Activated CD4-positive, alpha-beta T cell treated with anti-CD3 and anti-CD28 coated beads, Interleukin-2, amount 10 ng/mL, durations not matched to agents 7 days and 5 days (primary cell): ENCODE measurements around the gene NRL. TPM values are rescaled to one million over a fixed set of nuclear protein-coding genes. Genes with fewer than 3 reads are reported as not detected.

Experiments used
- CTCF ChIA-PET: fragments of 350-600 bp; sonication (Branson Sonifier 250); formaldehyde crosslinking; loops from one replicate; lab custom pipeline; 2021; ENCODE audit warnings: antibody characterized with exemption; lab: Charles Lee
- POLR2A ChIA-PET: fragments of 350-600 bp; sonication (Branson Sonifier 250); formaldehyde crosslinking; loops from one replicate; lab custom pipeline; 2021; ENCODE audit warnings: antibody characterized with exemption; lab: Charles Lee
- DNase-seq: peaks from one replicate; pipeline ENCODE4 v3.0.0-alpha.2; 2020
- H3K27ac Mint-ChIP-seq: one replicate; pipeline ENCODE4 v1.8.0; 2021; ENCODE audit warnings: mild to moderate bottlenecking, moderate library complexity, mixed read lengths
- H3K27me3 Mint-ChIP-seq: one replicate; pipeline ENCODE4 v1.8.0; 2021; ENCODE audit warnings: mixed read lengths
- H3K36me3 Mint-ChIP-seq: one replicate; pipeline ENCODE4 v1.8.0; 2021; ENCODE audit warnings: low read depth, mixed read lengths
- H3K4me1 Mint-ChIP-seq: one replicate; pipeline ENCODE4 v1.8.0; 2021; ENCODE audit warnings: mixed read lengths
- H3K4me3 Mint-ChIP-seq: one replicate; pipeline ENCODE4 v1.8.0; 2021; ENCODE audit warnings: mild to moderate bottlenecking, moderate library complexity, mixed read lengths
- H3K9me3 Mint-ChIP-seq: one replicate; pipeline ENCODE4 v1.8.0; 2021; ENCODE audit warnings: mixed read lengths
- total RNA-seq, 2 experiments: library from RNA; stranded (reverse); gene quantifications; one replicate each; pipeline ENCODE4 v1.2.3, GENCODE V29; 2021

Gene NRL
- total RNA-seq = 1 to 10 TPM; 3.1 to 3.3 TPM

DNA sequence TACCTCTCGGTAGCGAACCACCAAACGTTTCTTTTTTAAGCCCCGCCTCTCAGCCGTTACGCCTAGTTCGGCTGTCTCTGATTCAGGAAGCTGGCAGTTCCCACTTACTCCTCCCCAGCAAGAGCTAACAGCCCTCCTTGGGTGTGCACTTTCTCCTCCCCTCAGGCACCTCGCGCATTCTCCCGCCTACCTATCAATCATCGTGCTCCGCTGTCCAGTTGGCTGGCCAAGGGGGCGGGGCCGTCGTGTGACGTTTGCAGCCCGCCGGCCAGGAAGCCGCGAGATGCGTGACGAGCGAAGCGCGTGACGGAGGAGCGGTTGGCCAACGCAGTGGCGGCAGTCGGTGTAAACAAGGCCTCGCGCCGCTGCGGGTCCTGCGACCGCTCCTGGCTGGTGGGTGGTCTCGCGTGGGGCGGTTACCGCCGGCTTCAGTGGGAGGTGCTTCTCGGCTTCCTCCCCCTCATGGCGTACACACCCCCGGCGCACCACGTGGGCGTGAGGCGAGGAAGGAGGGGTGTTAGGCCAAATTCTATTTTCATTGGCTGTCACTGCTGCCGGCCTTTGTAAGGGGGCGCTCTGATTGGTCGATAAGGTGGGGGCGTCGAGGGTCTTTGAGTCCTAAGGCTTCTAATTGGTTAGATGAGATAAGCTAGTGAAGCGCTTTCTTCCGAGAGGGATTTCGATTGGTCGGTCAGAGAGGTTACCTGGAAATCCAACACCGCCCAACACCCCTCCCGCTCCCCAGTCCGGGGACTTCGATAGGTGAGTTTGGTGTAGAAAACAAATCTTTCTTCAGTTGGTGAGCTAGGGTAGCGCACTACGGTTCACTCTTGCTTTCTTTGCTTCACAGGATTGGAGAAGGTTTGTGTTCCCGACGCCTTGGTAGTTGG lies at the start of gene NRL, which contains the start of gene DCAF11:
Gene NRL (minus strand): TSS at position 418 of the 890 bp plus-strand sequence. CDS start 32,101 bp downstream, outside the sequence.
Gene DCAF11 (plus strand): TSS at position 246 of the 890 bp plus-strand sequence. CDS start 818 bp downstream, outside the sequence.
- H3K9me3 Mint-ChIP-seq = no peaks in the 10 kb centered on the region
- CTCF ChIA-PET = interaction anchor here (1.0 to 3.2 kb wide), 20 partner anchors 12 to 762 kb away, joined by 3 to 23 read pairs (median 6); partner anchors contain the start of genes DHRS4, EMC9, IPO4 and IRF9
- peak; percentile 99 for DNase-seq
- POLR2A ChIA-PET = interaction anchor here (0.5 to 2.3 kb wide), 12 partner anchors 8 to 315 kb away, joined by 3 to 11 read pairs (median 4); partner anchors contain the start of genes CHMP4A, IRF9, KHNYN and PCK2
- peak within 1 kb of the TSS; percentile 99 for H3K27ac Mint-ChIP-seq
- no peaks in the 10 kb centered on the region for H3K27me3 Mint-ChIP-seq
- peaks cover 51% of the 10 kb centered on the region for H3K4me1 Mint-ChIP-seq
- H3K36me3 Mint-ChIP-seq = peaks cover 47% of the 10 kb centered on the region
- peak within 1 kb of the TSS; percentile 100 for H3K4me3 Mint-ChIP-seq

- H3K4me1 Mint-ChIP-seq = peaks cover 65% of the 10 kb centered on the region
- POLR2A ChIA-PET = interaction anchor here (0.7 to 3.4 kb wide), 4 partner anchors 15 to 80 kb away, joined by 5 to 25 read pairs (median 9); partner anchors contain the start of genes DCAF11, NRL, PSME2 and RNF31
- peak overlapping the region; percentile 100 for H3K27ac Mint-ChIP-seq
- H3K27me3 Mint-ChIP-seq = no peaks in the 10 kb centered on the region
- H3K36me3 Mint-ChIP-seq = peaks cover 87% of the 10 kb centered on the region
- CTCF ChIA-PET = interaction anchor here (1.0 to 6.2 kb wide), 21 partner anchors 11 to 155 kb away, joined by 3 to 69 read pairs (median 12); partner anchors contain the start of genes CHMP4A, DCAF11, EMC9 and IPO4
- H3K9me3 Mint-ChIP-seq = no peaks in the 10 kb centered on the region
- H3K4me3 Mint-ChIP-seq = peak overlapping the region; percentile 93
- DNase-seq = no peak
Observed at GRCh38 chr14:24162093-24162492, 47.3 kb upstream of the NRL start.

DNA sequence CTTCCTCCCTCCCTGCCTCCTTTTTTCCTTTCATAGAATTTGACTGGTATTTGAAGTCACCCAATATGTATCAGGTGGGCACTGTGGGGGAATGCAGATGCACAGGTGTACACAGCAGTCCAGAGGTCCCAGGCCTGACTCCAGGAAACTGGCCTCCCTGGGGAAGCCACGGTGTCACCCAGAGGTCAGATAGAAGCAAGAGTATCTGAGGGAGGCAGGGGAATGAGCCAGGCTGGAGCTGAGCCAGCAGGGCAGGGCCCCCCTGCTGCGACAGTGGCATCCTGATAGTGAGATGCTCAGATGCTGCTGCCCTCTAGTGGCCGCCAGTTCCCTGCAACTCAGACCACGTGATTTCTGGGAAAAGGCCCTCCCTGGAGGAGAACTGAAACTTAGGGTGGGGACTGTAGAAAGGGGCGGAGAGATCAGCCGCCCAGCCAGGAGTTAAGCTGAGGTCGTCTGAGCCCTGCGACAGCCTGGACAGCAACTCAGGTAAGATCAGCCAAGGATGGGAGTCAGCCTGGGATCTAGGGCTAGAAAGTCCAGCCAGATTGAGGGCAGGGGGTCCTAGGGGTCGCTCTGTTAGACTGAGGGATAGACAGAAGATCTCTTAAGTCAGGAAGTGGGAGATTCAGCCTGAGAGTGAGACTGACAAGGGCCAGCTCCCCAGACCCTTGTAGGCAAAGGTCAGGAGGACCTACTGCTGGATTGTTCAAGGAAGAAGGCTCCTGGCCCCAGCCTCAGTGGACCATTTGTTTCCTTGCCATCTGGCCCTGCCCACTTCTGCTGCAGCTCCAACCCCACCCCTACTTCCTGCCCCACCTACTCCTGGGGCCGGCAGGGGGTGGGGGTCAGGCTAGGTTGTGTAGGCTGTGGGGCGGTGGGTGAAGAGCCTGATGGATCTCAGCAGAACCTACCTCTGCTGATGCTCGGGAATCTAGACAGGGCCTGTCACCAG lies 46.4 kb upstream of the NRL start, which contains the start of gene IRF9:
Gene IRF9 (plus strand): TSS at position 416 of the 955 bp plus-strand sequence. CDS start 880 bp downstream, outside the sequence.
- CTCF ChIA-PET = interaction anchor here (0.7 to 6.2 kb wide), 41 partner anchors 9 to 265 kb away, joined by 3 to 69 read pairs (median 6); partner anchors contain the start of genes CARMIL3, CHMP4A, CIDEB and DCAF11
- peak; percentile 98 for DNase-seq
- H3K27ac Mint-ChIP-seq = peak within 1 kb of the TSS; percentile 100
- H3K9me3 Mint-ChIP-seq = no peaks in the 10 kb centered on the region
- H3K27me3 Mint-ChIP-seq = no peaks in the 10 kb centered on the region
- POLR2A ChIA-PET = interaction anchor here (1.1 to 3.4 kb wide), 6 partner anchors 14 to 81 kb away, joined by 4 to 25 read pairs (median 6); partner anchors contain the start of genes DCAF11, EMC9, NRL and PSME1
- peak within 1 kb of the TSS; percentile 93 for H3K4me3 Mint-ChIP-seq
- peaks cover 58% of the 10 kb centered on the region for H3K4me1 Mint-ChIP-seq
- peaks cover 85% of the 10 kb centered on the region for H3K36me3 Mint-ChIP-seq

DNA sequence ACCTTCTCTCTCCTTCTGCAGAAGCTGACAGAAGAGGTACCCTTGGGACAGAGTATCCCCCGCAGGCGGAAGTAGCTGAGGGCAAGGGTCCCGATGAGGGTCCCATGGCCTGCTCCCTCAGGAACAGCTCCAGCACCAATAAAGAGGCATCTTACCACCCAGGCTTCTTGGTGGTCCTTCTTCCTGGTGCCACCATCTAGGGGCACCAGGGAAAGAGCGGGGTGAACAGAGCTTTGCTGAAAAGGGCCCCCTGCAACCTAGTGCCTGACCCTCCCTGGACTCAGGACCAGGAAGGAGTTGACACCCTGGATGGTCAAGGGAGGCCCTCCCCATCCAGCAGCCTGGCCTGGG lies 45.7 kb upstream of the NRL start:
- no peak for DNase-seq
- POLR2A ChIA-PET = interaction anchor here (1.3 to 3.4 kb wide), 5 partner anchors 13 to 82 kb away, joined by 5 to 25 read pairs (median 6); partner anchors contain the start of genes DCAF11, EMC9, NRL and PSME1
- H3K27me3 Mint-ChIP-seq = no peaks in the 10 kb centered on the region
- no peaks in the 10 kb centered on the region for H3K9me3 Mint-ChIP-seq
- CTCF ChIA-PET = interaction anchor here (0.9 to 6.2 kb wide), 36 partner anchors 9 to 265 kb away, joined by 3 to 69 read pairs (median 7); partner anchors contain the start of genes CARMIL3, CHMP4A, CIDEB and DCAF11
- peaks cover 84% of the 10 kb centered on the region for H3K36me3 Mint-ChIP-seq
- H3K4me1 Mint-ChIP-seq = peaks cover 54% of the 10 kb centered on the region
- H3K4me3 Mint-ChIP-seq = peak overlapping the region; percentile 93
- H3K27ac Mint-ChIP-seq = peak overlapping the region; percentile 100

GRCh38 chr14:24159777-24160498 lies 45.2 kb upstream of the NRL start:
- H3K9me3 Mint-ChIP-seq = no peaks in the 10 kb centered on the region
- no peaks in the 10 kb centered on the region for H3K27me3 Mint-ChIP-seq
- ChIA-PET POLR2A (interaction anchor here (0.7 to 3.4 kb wide), 3 partner anchors 9 to 23 kb away, joined by 4 to 25 read pairs (median 6); partner anchors contain the start of genes PSME1, PSME2 and RNF31), CTCF (interaction anchor here (1.1 to 6.2 kb wide), 22 partner anchors 8 to 266 kb away, joined by 3 to 69 read pairs (median 12); partner anchors contain the start of genes CIDEB, DCAF11, EMC9 and IPO4)
- H3K4me1 Mint-ChIP-seq = peaks cover 52% of the 10 kb centered on the region
- peaks cover 84% of the 10 kb centered on the region for H3K36me3 Mint-ChIP-seq
- no peak for DNase-seq
- H3K27ac Mint-ChIP-seq = peak overlapping the region; percentile 100
- H3K4me3 Mint-ChIP-seq = peak overlapping the region; percentile 31

- Mint-ChIP-seq H3K27ac (peak overlapping the region; percentile 73), H3K9me3 (no peaks in the 10 kb centered on the region), H3K4me3 (no peak overlapping the region), H3K27me3 (no peaks in the 10 kb centered on the region), H3K36me3 (peaks cover 72% of the 10 kb centered on the region), H3K4me1 (peaks cover 36% of the 10 kb centered on the region)
- ChIA-PET CTCF (interaction anchor here (0.7 to 2.3 kb wide), 2 partner anchors 43 to 80 kb away, joined by 3 to 5 read pairs; partner anchors contain the start of genes DCAF11 and NRL), POLR2A (no interaction called here)
- DNase-seq = no peak
Observed at GRCh38 chr14:24157331-24157730, 42.6 kb upstream of the NRL start.

DNA sequence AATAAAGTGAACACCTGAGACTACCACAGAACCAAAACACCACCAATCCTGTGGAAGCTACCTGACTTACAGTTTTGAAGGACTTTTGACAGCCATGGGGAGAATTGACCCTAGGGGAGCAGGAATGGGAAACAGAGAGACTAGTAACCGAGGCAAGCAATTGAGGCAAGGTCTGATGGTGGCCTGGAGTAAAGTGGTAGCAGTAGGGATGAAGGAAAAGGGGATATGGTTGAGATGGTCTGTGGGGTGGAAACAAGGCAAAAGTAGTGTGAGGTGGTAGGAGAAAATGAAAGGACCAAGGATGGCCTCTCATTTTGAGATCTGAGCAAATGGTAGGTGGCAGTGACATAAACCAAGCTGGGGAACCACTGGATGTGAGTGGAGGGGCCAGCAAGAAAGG lies 42.1 kb upstream of the NRL start:
- ChIA-PET CTCF (interaction anchor here (0.7 to 2.3 kb wide), 3 partner anchors 19 to 81 kb away, joined by 3 to 5 read pairs (median 3); partner anchors contain the start of genes DCAF11 and NRL), POLR2A (no interaction called here)
- Mint-ChIP-seq H3K27ac (peak overlapping the region; percentile 60), H3K4me3 (no peak overlapping the region), H3K36me3 (peaks cover 71% of the 10 kb centered on the region), H3K9me3 (no peaks in the 10 kb centered on the region), H3K27me3 (no peaks in the 10 kb centered on the region), H3K4me1 (peaks cover 32% of the 10 kb centered on the region)
- DNase-seq = no peak

DNA sequence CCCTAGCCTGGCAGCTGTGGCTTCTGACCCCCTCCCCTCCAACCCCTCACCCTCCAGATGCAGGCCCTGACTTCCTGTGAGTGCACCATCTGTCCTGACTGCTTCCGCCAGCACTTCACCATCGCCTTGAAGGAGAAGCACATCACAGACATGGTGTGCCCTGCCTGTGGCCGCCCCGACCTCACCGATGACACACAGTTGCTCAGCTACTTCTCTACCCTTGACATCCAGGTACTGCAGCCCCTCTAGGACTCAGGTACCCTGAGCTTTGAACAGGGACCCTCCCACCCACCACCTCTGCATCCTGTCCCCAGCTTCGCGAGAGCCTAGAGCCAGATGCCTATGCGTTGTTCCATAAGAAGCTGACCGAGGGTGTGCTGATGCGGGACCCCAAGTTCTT lies 40.4 kb upstream of the NRL start:
- Mint-ChIP-seq H3K4me1 (peaks cover 31% of the 10 kb centered on the region), H3K27me3 (no peaks in the 10 kb centered on the region), H3K9me3 (no peaks in the 10 kb centered on the region), H3K4me3 (no peak overlapping the region), H3K27ac (peak overlapping the region; percentile 37), H3K36me3 (peaks cover 68% of the 10 kb centered on the region)
- ChIA-PET CTCF (interaction anchor here (0.6 to 1.6 kb wide), 4 partner anchors 14 to 30 kb away, joined by 3 read pairs; partner anchors contain the start of gene EMC9), POLR2A (no interaction called here)
- no peak for DNase-seq

DNA sequence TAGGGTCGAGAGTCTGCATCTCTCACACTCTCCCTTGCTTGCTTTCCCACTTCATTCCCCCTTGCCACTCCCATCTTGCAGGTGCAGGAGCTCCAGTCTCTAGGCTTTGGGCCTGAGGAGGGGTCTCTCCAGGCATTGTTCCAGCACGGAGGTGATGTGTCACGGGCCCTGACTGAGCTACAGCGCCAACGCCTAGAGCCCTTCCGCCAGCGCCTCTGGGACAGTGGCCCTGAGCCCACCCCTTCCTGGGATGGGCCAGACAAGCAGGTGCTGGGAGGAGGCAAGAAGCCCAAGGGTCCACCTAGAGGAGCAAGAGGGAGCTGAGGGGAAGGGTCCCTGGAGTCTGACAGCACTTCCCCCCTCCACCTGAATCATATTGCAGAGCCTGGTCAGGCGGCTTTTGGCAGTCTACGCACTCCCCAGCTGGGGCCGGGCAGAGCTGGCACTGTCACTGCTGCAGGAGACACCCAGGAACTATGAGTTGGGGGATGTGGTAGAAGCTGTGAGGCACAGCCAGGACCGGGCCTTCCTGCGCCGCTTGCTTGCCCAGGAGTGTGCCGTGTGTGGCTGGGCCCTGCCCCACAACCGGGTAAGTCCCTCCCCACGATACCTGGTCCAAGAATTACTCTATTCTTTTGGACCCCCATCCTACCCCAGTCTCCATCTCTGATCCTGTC lies 36.8 kb upstream of the NRL start:
- CTCF ChIA-PET = interaction anchor here (1.0 to 4.1 kb wide), 3 partner anchors 10 to 14 kb away, joined by 3 to 57 read pairs (median 5); partner anchors contain the start of genes EMC9 and IRF9
- Mint-ChIP-seq H3K27ac (no peak overlapping the region), H3K27me3 (no peaks in the 10 kb centered on the region)

GRCh38 chr14:24150993-24151392 lies 36.2 kb upstream of the NRL start:
- DNase-seq = no peak
- POLR2A ChIA-PET = interaction anchor here (0.5 kb wide), 1 partner anchor 9 kb away, joined by 4 read pairs; no protein-coding TSS in a partner anchor
- no peak overlapping the region for H3K4me3 Mint-ChIP-seq
- H3K36me3 Mint-ChIP-seq = peaks cover 67% of the 10 kb centered on the region
- no peaks in the 10 kb centered on the region for H3K9me3 Mint-ChIP-seq
- H3K4me1 Mint-ChIP-seq = peaks cover 43% of the 10 kb centered on the region
- no peaks in the 10 kb centered on the region for H3K27me3 Mint-ChIP-seq
- CTCF ChIA-PET = interaction anchor here (1.0 to 4.1 kb wide), 3 partner anchors 10 to 13 kb away, joined by 3 to 57 read pairs (median 5); partner anchors contain the start of genes EMC9 and IRF9
- peak overlapping the region; percentile 66 for H3K27ac Mint-ChIP-seq

More for the DNA sequence above, 36.8 kb upstream of the NRL start:
- DNase-seq = no peak
- Mint-ChIP-seq H3K36me3 (peaks cover 64% of the 10 kb centered on the region), H3K9me3 (no peaks in the 10 kb centered on the region), H3K4me1 (peaks cover 42% of the 10 kb centered on the region), H3K4me3 (no peak overlapping the region)
- POLR2A ChIA-PET = no interaction called here
